Activated CD4-positive, alpha-beta T cell treated with anti-CD3 and anti-CD28 coated beads, Interleukin-2, Interleukin-6, amounts not matched to agents 100 ng/mL and 50 ng/mL, durations not matched to agents 16 hours and 8 hours (primary cell): ENCODE results near the gene MLYCD.

Experiments used
- DNase-seq: peaks from one replicate; pipeline ENCODE4 v3.0.0-alpha.2; 2020

The MLYCD gene

DNA sequence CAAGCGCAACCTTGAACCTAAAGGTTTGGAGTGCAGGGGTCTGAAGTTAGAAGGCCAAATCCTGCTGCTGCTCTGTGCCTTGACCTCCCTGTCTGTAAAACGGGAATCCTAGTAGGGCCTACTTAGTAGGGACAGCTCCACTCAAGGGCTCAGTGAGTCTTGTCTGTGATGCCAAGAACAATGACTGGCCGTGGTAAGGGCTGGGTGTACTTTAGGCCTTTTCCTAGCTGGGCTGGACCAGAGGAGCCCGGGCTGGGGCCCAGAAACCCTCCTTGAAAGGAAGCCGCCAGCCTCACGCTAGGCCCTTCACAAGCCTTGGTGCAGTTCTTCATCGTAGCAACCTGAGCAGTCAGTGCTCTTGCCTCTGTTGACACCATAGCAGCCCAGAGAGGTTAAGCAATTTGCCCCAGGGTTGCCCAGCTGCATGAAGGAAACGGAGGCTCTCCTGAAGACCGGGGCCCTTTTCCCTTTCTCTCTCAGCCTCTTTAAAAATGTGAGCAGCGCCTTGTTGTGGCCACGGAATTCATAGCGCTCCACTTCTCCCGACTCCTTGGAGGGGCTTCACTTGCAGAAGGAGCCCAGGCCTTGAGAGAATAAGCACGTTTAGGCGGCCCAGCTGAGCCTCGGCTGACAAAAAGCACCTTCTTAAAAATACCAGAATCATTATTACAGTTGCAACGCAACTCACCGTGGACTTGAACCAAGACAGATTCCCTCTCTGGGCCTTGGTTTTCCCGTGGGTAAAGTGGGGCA, 73.5 kb downstream of the MLYCD start:
- DNase-seq: no peak

DNA sequence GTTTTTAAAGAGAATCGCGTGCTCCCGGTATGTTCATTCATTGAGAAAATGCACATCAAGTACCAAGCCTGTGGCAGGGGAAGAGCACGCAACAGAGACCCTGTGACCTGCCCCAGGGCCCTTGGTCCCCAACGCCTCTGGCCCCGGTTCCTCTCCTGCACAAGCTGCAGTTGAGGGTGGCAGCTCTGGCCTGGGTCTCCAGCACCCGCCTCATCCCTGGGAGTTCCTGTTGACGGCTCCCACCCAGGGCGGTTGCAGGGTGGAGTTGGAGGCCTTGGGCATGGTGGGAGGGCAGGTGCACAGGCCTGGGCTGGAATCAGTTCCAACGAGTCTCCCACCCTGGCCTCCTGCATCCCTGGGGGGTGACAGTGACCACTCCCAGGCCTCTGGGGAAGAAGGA, 74.2 kb downstream of the MLYCD start:
- no peak for DNase-seq

DNA sequence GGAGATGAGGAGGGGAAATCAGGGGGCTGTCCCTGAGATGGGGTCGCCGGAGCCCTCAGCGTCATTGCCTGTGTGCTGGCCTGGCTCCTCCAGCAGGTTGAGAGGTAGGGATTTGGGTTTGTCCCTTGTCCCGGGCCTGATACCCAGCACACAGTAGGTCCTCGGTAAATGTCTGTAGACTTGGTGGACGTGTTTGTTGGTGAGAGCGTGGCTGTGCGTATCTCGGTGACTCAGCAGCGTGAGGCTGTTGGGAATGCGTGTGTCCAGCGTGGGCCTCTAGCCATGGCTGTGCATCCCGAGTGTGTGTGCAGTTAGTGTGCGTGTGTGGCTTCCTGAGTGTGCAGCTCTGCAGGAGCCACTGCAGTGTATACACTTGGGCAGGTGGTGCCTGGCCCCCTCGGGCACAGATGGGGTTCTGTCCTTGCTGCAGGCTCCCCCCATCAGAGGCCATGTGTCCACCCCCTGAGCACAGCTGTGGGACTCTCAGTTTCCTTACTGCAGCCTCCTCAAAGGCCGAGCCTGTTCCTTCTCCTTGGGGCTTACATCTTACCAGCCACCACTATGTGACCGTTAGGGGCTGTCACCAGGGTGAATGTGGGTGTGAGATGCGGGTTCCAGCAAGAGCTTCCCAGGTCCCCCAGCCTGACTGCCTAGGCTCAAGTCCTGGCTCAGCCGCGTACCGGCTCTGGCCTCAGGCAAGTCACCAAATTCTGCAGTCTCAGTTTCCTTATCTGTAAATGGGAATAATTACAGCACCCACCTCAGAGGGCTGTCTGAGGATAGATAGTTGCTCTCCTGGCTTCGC, 74.9 kb downstream of the MLYCD start:
- no peak for DNase-seq

DNA sequence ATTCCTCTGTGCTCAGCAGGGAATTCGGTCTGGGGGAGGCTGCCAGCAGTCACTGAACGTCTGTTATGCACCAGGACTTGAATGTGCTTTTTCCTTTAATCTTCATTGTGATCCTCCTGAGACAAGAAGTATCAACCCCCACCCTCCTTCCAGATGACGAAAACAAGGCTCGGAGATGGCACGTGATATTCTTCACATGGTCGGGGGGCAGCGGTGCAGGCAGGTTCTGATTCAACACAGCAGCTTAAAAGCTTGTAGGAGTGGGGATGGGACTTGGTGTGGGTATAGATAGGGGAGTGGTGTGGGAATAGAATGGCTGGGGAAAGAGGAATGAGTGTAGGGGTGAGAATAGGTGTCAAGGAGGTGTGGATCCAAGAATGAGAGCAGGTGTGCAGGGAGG, 75.6 kb downstream of the MLYCD start:
- no peak for DNase-seq

DNA sequence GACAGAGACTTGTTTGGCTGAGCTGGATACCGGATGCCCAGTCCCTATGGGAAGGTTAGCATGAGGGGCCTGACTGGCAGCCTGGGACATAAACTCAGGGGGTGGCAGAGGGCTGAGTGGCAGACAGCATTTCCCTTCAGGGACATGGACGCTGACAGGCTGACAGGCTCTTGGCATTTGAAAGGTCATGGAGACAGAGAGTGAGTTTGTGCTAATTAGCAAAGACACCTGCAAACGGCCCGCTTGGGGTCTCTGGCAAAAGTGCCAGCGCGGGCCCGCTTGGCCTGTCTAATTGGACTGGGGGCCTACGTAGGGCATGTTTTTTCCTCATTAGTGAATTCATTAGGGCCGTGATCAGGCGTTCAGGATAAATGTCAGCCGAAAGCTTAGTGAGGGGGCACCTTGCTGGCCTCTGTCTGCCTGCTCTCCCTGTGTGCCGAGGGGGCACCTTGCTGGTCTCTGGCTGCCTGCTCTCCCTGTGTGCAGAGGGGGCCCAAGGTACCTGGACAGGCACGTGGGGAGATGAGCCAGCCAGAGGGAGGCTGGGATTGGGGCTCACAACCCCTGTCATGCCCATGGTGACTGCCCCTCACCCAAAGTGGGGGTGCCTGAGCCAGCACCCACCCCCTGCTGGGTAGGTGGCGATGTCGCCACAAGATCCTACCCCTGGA, 76.8 kb downstream of the MLYCD start:
- DNase-seq: no peak
